CD14-positive monocyte (primary cell): ENCODE measurements around the gene CLEC19A. TPM values are rescaled to one million over a fixed set of nuclear protein-coding genes. Genes with fewer than 3 reads are reported as not detected.

Experiments used
- DNase-seq, 3 donors: peaks; one replicate each; pipeline ENCODE4 v3.0.0-alpha.2; 2011 to 2022
- H2AFZ ChIP-seq: 2 replicates; pipeline ENCODE4 v1.6.0; 2012; ENCODE audit warnings: mild to moderate bottlenecking, low read depth, low read length, inconsistent platforms; ENCODE audit not compliant: insufficient read depth, poor library complexity, severe bottlenecking
- H3K27ac ChIP-seq, 2 donors: 1 replicate in 1 of 2; 2 replicates in 1 of 2; pipeline ENCODE4 v1.5.1; 2012 to 2013; ENCODE audit warnings: low read length in 2 of 2, control low read depth in 1 of 2, inconsistent platforms in 1 of 2, low read depth in 1 of 2, mild to moderate bottlenecking in 1 of 2
- H3K27me3 ChIP-seq, 2 donors: one replicate each; pipeline versions ENCODE4 v1.6.0 to v1.6.1; 2011 to 2013; ENCODE audit warnings: low read length in 2 of 2; ENCODE audit not compliant: control insufficient read depth in 2 of 2, insufficient read depth in 2 of 2
- H3K36me3 ChIP-seq, 2 donors: replicated peaks in 1 of 2; 1 replicate in 1 of 2; 2 replicates in 1 of 2; pipeline versions ENCODE4 v1.5.1 to v1.6.1; 2012 to 2013; ENCODE audit warnings: low read length in 2 of 2, control low read depth in 1 of 2, inconsistent platforms in 1 of 2, mild to moderate bottlenecking in 1 of 2; ENCODE audit not compliant: insufficient read depth in 2 of 2, control insufficient read depth in 1 of 2
- H3K4me1 ChIP-seq, 2 donors: 1 replicate in 1 of 2; 2 replicates in 1 of 2; pipeline versions ENCODE4 v1.5.1 to v1.6.1; 2012 to 2013; ENCODE audit warnings: low read length in 2 of 2, control low read depth in 1 of 2, inconsistent platforms in 1 of 2, mild to moderate bottlenecking in 1 of 2, moderate library complexity in 1 of 2; ENCODE audit not compliant: insufficient read depth in 2 of 2, control insufficient read depth in 1 of 2
- H3K4me2 ChIP-seq: replicated peaks from 2 replicates; pipeline ENCODE3; 2012; ENCODE audit warnings: low read length, moderate library complexity, mild to moderate bottlenecking; ENCODE audit not compliant: poor library complexity, severe bottlenecking; ENCODE audit errors: extremely low read depth
- H3K4me3 ChIP-seq, 3 experiments: fragments of 200-600 bp in 1 of 3; sonication (generic) in 1 of 3; replicated peaks in 1 of 3; 1 replicate in 2 of 3; 2 replicates in 1 of 3; pipeline ENCODE4 v1.5.1; 2011 to 2013; ENCODE audit warnings: low read length in 3 of 3, mild to moderate bottlenecking in 3 of 3, control low read depth in 2 of 3, low read depth in 2 of 3, inconsistent platforms in 1 of 3, moderate library complexity in 1 of 3
- H3K79me2 ChIP-seq: 2 replicates; pipeline ENCODE4 v1.6.0; 2012; ENCODE audit warnings: mild to moderate bottlenecking, control low read depth, inconsistent platforms, low read length, moderate library complexity; ENCODE audit not compliant: insufficient read depth
- H3K9ac ChIP-seq: 2 replicates; pipeline ENCODE4 v1.6.0; 2017; ENCODE audit warnings: low read length, mild to moderate bottlenecking; ENCODE audit not compliant: insufficient read depth, poor library complexity, severe bottlenecking
- H3K9me3 ChIP-seq, 2 donors: replicated peaks in 1 of 2; 1 replicate in 1 of 2; 2 replicates in 1 of 2; pipeline versions ENCODE4 v1.5.1 to v1.6.1; 2012 to 2013; ENCODE audit warnings: low read length in 2 of 2, control low read depth in 1 of 2; ENCODE audit not compliant: control insufficient read depth in 1 of 2, insufficient read depth in 1 of 2
- H4K20me1 ChIP-seq: 2 replicates; pipeline ENCODE4 v1.6.0; 2012; ENCODE audit warnings: mild to moderate bottlenecking, low read length, control low read depth, moderate library complexity; ENCODE audit not compliant: insufficient read depth
- H3K27ac Mint-ChIP-seq, 7 donors: one replicate each; pipeline ENCODE4 v1.8.0; 2020; ENCODE audit warnings: mild to moderate bottlenecking in 7 of 7, mixed read lengths in 7 of 7, moderate library complexity in 6 of 7, inconsistent platforms in 2 of 7
- H3K27me3 Mint-ChIP-seq, 3 donors: one replicate each; pipeline ENCODE4 v1.8.0; 2021 to 2022; ENCODE audit warnings: low read depth in 3 of 3, mild to moderate bottlenecking in 3 of 3, mixed read lengths in 3 of 3, moderate library complexity in 3 of 3, inconsistent platforms in 1 of 3
- H3K36me3 Mint-ChIP-seq, 2 donors: one replicate each; pipeline ENCODE4 v1.8.0; 2020; ENCODE audit warnings: mixed read lengths in 2 of 2, inconsistent platforms in 1 of 2, mild to moderate bottlenecking in 1 of 2
- H3K4me1 Mint-ChIP-seq: one replicate; pipeline ENCODE4 v1.8.0; 2020; ENCODE audit warnings: mild to moderate bottlenecking, mixed read lengths
- H3K4me3 Mint-ChIP-seq, 2 donors: one replicate each; pipeline ENCODE4 v1.8.0; 2020; ENCODE audit warnings: mild to moderate bottlenecking in 2 of 2, mixed read lengths in 2 of 2, moderate library complexity in 1 of 2
- H3K9me3 Mint-ChIP-seq, 7 donors: one replicate each; pipeline ENCODE4 v1.8.0; 2020 to 2022; ENCODE audit warnings: mixed read lengths in 7 of 7, mild to moderate bottlenecking in 6 of 7, moderate library complexity in 6 of 7, inconsistent platforms in 2 of 7
- CTCF ChIP-seq: fragments of 200-600 bp; IDR thresholded peaks from one replicate; pipeline ENCODE4 v1.8.0; 2022; ENCODE audit warnings: antibody characterized with exemption, mild to moderate bottlenecking
- WGBS: methylation state at CpG from one replicate; pipeline ENCODE4 v1.1.5; 2013; ENCODE audit warnings: missing lambda C conversion rate; ENCODE audit not compliant: insufficient coverage; 5-methylcytosine and 5-hydroxymethylcytosine counted together
- intact Hi-C, 2 donors: fragments of 100-400 bp; cut with micrococcal nuclease; formaldehyde crosslinking; loops; one replicate each; pipeline versions ENCODE4 v1.15.0 to v1.15.1; 2023
- polyA plus RNA-seq, 3 donors: library from polyadenylated mRNA; depleted of rRNA in 1 of 3; unstranded in 2 of 3; stranded (reverse) in 1 of 3; fragments of 300-500 nt in 2 of 3; fragments of >200 nt in 1 of 3; fragmentation: Illumina TruSeq in 2 of 3; gene quantifications; 1 replicate in 2 of 3; 2 replicates in 1 of 3; pipeline ENCODE4 v1.2.3, GENCODE V29; 2012 to 2021

The CLEC19A gene
- polyA plus RNA-seq, 3 donors = not detected

DNA sequence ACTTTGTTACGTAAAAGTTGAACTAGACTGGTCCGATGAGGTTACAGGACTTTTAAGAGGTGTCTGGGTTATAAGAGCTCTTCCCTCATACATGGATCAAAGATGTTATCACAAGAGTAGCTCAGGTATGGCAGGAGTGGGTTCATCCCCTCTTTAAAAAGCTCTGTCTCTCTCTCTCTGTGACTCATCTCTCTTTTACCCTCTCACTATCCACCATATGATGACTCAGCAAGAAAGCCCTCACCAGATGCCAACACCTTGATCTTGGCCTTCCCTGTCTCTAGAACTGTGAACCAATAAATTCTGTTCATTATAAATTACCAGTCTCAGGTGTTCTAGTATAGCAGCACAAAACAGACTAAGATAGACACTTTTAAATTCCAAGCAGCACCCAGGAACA, 1.9 kb upstream of the CLEC19A start:
- no peak overlapping the region for H3K4me2 ChIP-seq
- Mint-ChIP-seq H3K27me3 (peaks cover 0 to 13% (median 7%) of the 10 kb centered on the region in 3 donors), H3K36me3 (no peaks in the 10 kb centered on the region), H3K4me1 (no peaks in the 10 kb centered on the region), H3K27ac (no peak overlapping the region), H3K4me3 (no peak overlapping the region), H3K9me3 (peaks cover 0 to 2% (median 0%) of the 10 kb centered on the region in 7 donors)
- no peak for TF ChIP-seq CTCF
- H3K27me3 ChIP-seq = peaks cover under 1 to 4% of the 10 kb centered on the region in 2 donors
- no peaks in the 10 kb centered on the region for H3K9me3 ChIP-seq
- no peaks in the 10 kb centered on the region for H4K20me1 ChIP-seq
- no peak overlapping the region for H3K4me3 ChIP-seq
- no peaks in the 10 kb centered on the region for H3K4me1 ChIP-seq
- DNase-seq = no peak
- H3K36me3 ChIP-seq = no peaks in the 10 kb centered on the region
- H3K79me2 ChIP-seq = no peaks in the 10 kb centered on the region
- WGBS = no CpG with 5 or more reads among the region's 2 CpGs
- intact Hi-C loops = no loop called here
- H3K9ac ChIP-seq = no peak overlapping the region
- no peak overlapping the region for H2AFZ ChIP-seq
- H3K27ac ChIP-seq = no peak overlapping the region

- Histone ChIP-seq H3K27ac (no peak overlapping the region), H3K9ac (no peak overlapping the region), H3K4me3 (no peak overlapping the region), H3K36me3 (no peaks in the 10 kb centered on the region), H3K9me3 (no peaks in the 10 kb centered on the region), H3K79me2 (no peaks in the 10 kb centered on the region), H4K20me1 (no peaks in the 10 kb centered on the region), H3K4me2 (no peak overlapping the region), H3K4me1 (no peaks in the 10 kb centered on the region), H3K27me3 (peaks cover 2 to 4% of the 10 kb centered on the region in 2 donors), H2AFZ (no peak overlapping the region)
- Mint-ChIP-seq H3K36me3 (no peaks in the 10 kb centered on the region), H3K9me3 (peaks cover 0 to 2% (median 0%) of the 10 kb centered on the region in 7 donors), H3K4me3 (no peak overlapping the region), H3K4me1 (no peaks in the 10 kb centered on the region), H3K27ac (no peak overlapping the region), H3K27me3 (peaks cover 0 to 13% (median 7%) of the 10 kb centered on the region in 3 donors)
- no peak for DNase-seq
- intact Hi-C loops = no loop called here
- WGBS = 82% methylated on average over 1 of the region's 1 CpG
- TF ChIP-seq CTCF = no peak
Measured at GRCh38 chr16:19284207-19284606, 1.3 kb upstream of the CLEC19A start.
